ENCODE measurements around the gene CRB3.

DNA sequence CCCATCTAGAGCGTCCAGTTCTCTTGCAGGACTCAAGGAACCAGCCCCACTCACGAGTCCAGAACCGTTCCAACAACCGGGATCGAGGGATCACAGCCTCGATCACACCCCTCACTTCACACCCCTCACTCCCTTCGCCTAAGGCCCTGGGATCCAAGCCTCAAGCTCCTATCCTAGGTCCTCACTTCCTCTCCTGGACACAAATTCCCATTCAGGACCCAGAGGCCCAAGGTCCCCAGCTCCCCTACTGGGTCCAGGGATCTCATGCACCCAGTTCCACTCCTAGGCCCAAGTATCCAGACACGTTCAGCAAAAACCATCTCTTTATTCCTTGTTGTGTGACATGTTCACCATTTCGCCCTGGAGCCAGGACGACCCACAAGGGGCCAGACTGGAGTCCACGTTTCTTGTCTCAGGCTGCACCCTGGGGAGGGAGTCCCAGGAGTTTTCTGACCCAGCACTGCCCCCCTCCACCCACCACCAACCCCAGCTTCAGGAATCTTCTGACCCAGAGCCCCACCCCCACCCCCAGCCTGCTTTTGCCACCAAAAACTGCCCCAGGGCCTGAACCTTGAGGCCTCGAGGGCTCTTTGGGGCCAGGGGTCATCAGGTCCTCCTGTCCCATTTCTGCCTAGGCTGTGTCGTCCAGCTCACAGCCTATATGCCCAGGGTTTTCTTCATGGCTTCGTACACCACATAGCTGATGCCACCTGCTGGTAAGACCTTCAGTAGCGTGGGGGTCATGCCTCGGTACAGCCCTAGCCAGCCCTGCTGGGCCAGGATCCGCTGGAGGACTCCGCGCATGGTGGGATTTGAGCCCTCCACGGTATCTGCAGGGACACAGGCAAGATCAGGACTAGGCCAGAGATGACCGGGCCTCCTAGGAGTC lies 38.1 kb upstream of the CRB3 start:
- TF ChIP-seq, protein P1, sequence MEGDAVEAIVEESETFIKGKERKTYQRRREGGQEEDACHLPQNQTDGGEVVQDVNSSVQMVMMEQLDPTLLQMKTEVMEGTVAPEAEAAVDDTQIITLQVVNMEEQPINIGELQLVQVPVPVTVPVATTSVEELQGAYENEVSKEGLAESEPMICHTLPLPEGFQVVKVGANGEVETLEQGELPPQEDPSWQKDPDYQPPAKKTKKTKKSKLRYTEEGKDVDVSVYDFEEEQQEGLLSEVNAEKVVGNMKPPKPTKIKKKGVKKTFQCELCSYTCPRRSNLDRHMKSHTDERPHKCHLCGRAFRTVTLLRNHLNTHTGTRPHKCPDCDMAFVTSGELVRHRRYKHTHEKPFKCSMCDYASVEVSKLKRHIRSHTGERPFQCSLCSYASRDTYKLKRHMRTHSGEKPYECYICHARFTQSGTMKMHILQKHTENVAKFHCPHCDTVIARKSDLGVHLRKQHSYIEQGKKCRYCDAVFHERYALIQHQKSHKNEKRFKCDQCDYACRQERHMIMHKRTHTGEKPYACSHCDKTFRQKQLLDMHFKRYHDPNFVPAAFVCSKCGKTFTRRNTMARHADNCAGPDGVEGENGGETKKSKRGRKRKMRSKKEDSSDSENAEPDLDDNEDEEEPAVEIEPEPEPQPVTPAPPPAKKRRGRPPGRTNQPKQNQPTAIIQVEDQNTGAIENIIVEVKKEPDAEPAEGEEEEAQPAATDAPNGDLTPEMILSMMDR (IDR thresholded peaks at IDR 0.05 in 4 of 5, conservative IDR thresholded peaks at IDR 0.05 in 1 of 5): no peak
- TF ChIP-seq POLR2A (IDR thresholded peaks at IDR 0.05): no peak
